ENCODE results near the gene SFT2D2.

DNA sequence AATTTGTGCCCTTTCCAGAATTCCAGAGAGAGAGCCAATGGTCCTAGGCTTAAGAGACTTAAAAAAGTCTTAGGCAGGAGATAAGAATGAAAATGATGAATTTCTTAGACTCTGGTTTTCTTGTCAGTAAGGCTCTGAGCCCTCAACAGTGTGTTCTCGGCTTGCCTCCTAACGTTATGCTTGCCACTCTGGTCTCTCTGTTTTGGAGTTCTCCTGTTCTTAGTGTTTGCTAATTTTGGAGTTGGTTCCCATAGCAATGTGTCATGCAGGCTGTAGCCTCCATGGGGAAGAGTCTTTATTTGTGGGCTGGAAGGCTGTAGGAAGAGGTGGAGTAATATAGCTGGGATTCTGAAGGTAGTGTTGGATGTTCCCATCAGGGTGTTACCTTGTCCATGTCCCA lies 74.8 kb downstream of the SFT2D2 start:
- TF ChIP-seq, protein P1, sequence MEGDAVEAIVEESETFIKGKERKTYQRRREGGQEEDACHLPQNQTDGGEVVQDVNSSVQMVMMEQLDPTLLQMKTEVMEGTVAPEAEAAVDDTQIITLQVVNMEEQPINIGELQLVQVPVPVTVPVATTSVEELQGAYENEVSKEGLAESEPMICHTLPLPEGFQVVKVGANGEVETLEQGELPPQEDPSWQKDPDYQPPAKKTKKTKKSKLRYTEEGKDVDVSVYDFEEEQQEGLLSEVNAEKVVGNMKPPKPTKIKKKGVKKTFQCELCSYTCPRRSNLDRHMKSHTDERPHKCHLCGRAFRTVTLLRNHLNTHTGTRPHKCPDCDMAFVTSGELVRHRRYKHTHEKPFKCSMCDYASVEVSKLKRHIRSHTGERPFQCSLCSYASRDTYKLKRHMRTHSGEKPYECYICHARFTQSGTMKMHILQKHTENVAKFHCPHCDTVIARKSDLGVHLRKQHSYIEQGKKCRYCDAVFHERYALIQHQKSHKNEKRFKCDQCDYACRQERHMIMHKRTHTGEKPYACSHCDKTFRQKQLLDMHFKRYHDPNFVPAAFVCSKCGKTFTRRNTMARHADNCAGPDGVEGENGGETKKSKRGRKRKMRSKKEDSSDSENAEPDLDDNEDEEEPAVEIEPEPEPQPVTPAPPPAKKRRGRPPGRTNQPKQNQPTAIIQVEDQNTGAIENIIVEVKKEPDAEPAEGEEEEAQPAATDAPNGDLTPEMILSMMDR (IDR thresholded peaks at IDR 0.05), result no peak
- no peak for TF ChIP-seq POLR2A (IDR thresholded peaks at IDR 0.05)

All from vagina (tissue), 2 donors.